Colon (tissue), 2 donors: ENCODE measurements around the gene MMGT1.
"Not testable (repeated sequence)": the region's sequence is repeated elsewhere in the genome, so short reads cannot be mapped to it uniquely, and the experiment has no call there.

Source experiments
- FAIRE-seq: peaks from 2 replicates; lab custom pipeline; 2012; peaks lifted over from hg19 to GRCh38; lab: Jason Lieb, UNC
- donor health status: control.
- donor health status: control.

Gene MMGT1

GRCh38 chrX:135923353-135923752, 50.4 kb downstream of the MMGT1 start:
- FAIRE-seq, result no peak

GRCh38 chrX:135920516-135920915, 53.3 kb downstream of the MMGT1 start:
- not testable (repeated sequence) for FAIRE-seq

GRCh38 chrX:135914404-135914803, 59.4 kb downstream of the MMGT1 start:
- no peak for FAIRE-seq
